ENCODE data around the gene NUDT22. TPM values are rescaled to one million over a fixed set of nuclear protein-coding genes. Genes with fewer than 3 reads are reported as not detected.

Gene NUDT22
- polyA plus RNA-seq, 2 of the 4 experiments (the other 2 are of a cell fraction) = 21.5 to 33.2 TPM

DNA sequence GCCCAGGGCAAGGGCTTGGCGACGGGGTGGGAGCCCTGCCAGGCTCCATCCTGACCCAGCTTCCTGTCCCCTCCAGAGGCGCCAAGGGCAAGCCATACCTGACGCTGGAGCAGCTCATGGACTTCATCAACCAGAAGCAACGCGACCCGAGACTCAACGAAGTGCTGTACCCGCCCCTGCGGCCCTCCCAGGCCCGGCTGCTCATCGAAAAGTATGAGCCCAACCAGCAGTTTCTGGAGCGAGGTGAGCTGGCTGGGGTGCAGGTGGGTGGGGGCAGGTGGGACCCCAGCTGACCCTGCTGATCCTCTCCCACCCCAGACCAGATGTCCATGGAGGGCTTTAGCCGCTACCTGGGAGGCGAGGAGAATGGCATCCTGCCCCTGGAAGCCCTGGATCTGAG is 30.2 kb downstream of the NUDT22 start:
- ATAC-seq = no peak
- H3K4me3 ChIP-seq = no peak overlapping the region
- H3K4me2 ChIP-seq = no peak overlapping the region
- POLR2A ChIA-PET = no interaction called here
- no peaks in the 10 kb centered on the region for H3K9me3 ChIP-seq
- CTCF ChIA-PET = interaction anchor here (1.1 to 6.4 kb wide), 6 partner anchors 10 to 193 kb away, joined by 3 to 76 read pairs (median 6); partner anchors contain the start of genes CATSPERZ, ESRRA and PPP1R14B
- H3K4me1 ChIP-seq = peaks cover 17% of the 10 kb centered on the region
- H3K27ac ChIP-seq = no peak overlapping the region
- DNase-seq (ENCODE audit: low read depth in 1 of 2, low spot score in 1 of 2) = no peak
- TF ChIP-seq PHF8 (IDR thresholded peaks at IDR 0.05; ENCODE audit: borderline replicate concordance, low read depth) = no peak
- TF ChIP-seq, protein P1, sequence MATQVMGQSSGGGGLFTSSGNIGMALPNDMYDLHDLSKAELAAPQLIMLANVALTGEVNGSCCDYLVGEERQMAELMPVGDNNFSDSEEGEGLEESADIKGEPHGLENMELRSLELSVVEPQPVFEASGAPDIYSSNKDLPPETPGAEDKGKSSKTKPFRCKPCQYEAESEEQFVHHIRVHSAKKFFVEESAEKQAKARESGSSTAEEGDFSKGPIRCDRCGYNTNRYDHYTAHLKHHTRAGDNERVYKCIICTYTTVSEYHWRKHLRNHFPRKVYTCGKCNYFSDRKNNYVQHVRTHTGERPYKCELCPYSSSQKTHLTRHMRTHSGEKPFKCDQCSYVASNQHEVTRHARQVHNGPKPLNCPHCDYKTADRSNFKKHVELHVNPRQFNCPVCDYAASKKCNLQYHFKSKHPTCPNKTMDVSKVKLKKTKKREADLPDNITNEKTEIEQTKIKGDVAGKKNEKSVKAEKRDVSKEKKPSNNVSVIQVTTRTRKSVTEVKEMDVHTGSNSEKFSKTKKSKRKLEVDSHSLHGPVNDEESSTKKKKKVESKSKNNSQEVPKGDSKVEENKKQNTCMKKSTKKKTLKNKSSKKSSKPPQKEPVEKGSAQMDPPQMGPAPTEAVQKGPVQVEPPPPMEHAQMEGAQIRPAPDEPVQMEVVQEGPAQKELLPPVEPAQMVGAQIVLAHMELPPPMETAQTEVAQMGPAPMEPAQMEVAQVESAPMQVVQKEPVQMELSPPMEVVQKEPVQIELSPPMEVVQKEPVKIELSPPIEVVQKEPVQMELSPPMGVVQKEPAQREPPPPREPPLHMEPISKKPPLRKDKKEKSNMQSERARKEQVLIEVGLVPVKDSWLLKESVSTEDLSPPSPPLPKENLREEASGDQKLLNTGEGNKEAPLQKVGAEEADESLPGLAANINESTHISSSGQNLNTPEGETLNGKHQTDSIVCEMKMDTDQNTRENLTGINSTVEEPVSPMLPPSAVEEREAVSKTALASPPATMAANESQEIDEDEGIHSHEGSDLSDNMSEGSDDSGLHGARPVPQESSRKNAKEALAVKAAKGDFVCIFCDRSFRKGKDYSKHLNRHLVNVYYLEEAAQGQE (IDR thresholded peaks at IDR 0.05) = no peak
- FAIRE-seq = no peak
- WGBS (ENCODE audit: missing lambda C conversion rate) = 96% methylated on average over 10 of the region's 15 CpGs

GRCh38 chr11:64258356-64258755 is 32.3 kb downstream of the NUDT22 start:
- Histone ChIP-seq H3K4me2 (no peak overlapping the region), H3K27ac (no peak overlapping the region), H3K4me1 (peaks cover 6% of the 10 kb centered on the region; the same call in 1 of the 3 replicates), H3K4me3 (no peak overlapping the region), H3K9me3 (no peaks in the 10 kb centered on the region)
- ChIA-PET CTCF (interaction anchor here (0.6 to 16.0 kb wide), 4 partner anchors 11 to 629 kb away, joined by 3 to 220 read pairs (median 40); partner anchors contain the start of genes CATSPERZ, ESRRA, PLCB3 and PPP1R14B), POLR2A (no interaction called here)
- FAIRE-seq (no peak), ATAC-seq (no peak), DNase-seq (ENCODE audit: low read depth in 1 of 2, low spot score in 1 of 2) (no peak)
- TF ChIP-seq SREBF2 (IDR thresholded peaks at IDR 0.05) = no peak
- TF ChIP-seq, protein P2, sequence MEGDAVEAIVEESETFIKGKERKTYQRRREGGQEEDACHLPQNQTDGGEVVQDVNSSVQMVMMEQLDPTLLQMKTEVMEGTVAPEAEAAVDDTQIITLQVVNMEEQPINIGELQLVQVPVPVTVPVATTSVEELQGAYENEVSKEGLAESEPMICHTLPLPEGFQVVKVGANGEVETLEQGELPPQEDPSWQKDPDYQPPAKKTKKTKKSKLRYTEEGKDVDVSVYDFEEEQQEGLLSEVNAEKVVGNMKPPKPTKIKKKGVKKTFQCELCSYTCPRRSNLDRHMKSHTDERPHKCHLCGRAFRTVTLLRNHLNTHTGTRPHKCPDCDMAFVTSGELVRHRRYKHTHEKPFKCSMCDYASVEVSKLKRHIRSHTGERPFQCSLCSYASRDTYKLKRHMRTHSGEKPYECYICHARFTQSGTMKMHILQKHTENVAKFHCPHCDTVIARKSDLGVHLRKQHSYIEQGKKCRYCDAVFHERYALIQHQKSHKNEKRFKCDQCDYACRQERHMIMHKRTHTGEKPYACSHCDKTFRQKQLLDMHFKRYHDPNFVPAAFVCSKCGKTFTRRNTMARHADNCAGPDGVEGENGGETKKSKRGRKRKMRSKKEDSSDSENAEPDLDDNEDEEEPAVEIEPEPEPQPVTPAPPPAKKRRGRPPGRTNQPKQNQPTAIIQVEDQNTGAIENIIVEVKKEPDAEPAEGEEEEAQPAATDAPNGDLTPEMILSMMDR (IDR thresholded peaks at IDR 0.05) = no peak
- TF ChIP-seq MAX (IDR thresholded peaks at IDR 0.05) = no peak
- no peak for TF ChIP-seq JUNB (IDR thresholded peaks at IDR 0.05)
- TF ChIP-seq KDM5A (IDR thresholded peaks at IDR 0.05) = no peak
- TF ChIP-seq BHLHE40 (IDR thresholded peaks at IDR 0.05; ENCODE audit: low read depth, low read length) = no peak
- TF ChIP-seq, protein P3, sequence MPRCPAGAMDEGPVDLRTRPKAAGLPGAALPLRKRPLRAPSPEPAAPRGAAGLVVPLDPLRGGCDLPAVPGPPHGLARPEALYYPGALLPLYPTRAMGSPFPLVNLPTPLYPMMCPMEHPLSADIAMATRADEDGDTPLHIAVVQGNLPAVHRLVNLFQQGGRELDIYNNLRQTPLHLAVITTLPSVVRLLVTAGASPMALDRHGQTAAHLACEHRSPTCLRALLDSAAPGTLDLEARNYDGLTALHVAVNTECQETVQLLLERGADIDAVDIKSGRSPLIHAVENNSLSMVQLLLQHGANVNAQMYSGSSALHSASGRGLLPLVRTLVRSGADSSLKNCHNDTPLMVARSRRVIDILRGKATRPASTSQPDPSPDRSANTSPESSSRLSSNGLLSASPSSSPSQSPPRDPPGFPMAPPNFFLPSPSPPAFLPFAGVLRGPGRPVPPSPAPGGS (IDR thresholded peaks at IDR 0.05) = no peak
- TF ChIP-seq MAFK (IDR thresholded peaks at IDR 0.05; ENCODE audit: partially characterized antibody) = no peak
- TF ChIP-seq ZFP36 (IDR thresholded peaks at IDR 0.05; ENCODE audit: borderline replicate concordance, partially characterized antibody) = no peak
- no peak for TF ChIP-seq ESRRA (IDR thresholded peaks at IDR 0.05; ENCODE audit: borderline replicate concordance, low read length)
- 90% methylated on average over 23 of the region's 24 CpGs for WGBS (ENCODE audit: missing lambda C conversion rate)

DNA sequence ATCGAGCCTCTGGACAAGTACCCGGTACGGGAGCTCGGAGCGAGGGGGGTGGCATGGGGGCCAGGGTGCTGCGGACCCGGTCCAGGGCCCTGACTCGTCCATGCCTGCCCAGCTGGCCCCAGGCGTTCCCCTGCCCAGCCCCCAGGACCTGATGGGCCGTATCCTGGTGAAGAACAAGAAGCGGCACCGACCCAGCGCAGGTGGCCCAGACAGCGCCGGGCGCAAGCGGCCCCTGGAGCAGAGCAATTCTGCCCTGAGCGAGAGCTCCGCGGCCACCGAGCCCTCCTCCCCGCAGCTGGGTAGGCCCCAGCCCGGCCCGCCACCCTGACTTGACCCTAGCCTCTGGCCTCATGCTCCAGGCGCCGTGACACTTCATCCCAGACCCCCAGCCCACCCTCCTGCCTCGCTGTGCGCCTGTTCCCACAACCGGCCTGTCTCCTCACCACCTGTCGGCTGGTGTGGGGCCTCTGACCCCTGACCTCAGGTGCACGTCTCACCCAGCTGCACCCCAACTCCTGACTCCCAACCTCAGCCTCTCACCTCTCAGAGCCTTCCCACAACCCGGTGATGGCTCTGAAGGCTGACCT is 33.0 kb downstream of the NUDT22 start:
- H3K27ac ChIP-seq = no peak overlapping the region
- no peak for FAIRE-seq
- ATAC-seq = no peak
- ChIA-PET POLR2A (no interaction called here), CTCF (interaction anchor here (1.5 to 16.0 kb wide), 3 partner anchors 11 to 44 kb away, joined by 3 to 220 read pairs (median 76); partner anchors contain the start of genes CATSPERZ, ESRRA, PLCB3 and PPP1R14B)
- no peak for DNase-seq (ENCODE audit: low read depth in 1 of 2, low spot score in 1 of 2)
- no peaks in the 10 kb centered on the region for H3K9me3 ChIP-seq
- peaks cover 4% of the 10 kb centered on the region; the same call in 1 of the 3 replicates for H3K4me1 ChIP-seq
- WGBS (ENCODE audit: missing lambda C conversion rate) = 94% methylated on average over 32 of the region's 32 CpGs
- no peak overlapping the region for H3K4me2 ChIP-seq
- no peak for TF ChIP-seq HOXA7 (CRISPR knock-in tag; IDR thresholded peaks at IDR 0.05)
- no peak for TF ChIP-seq TFCP2L1 (CRISPR knock-in tag; IDR thresholded peaks at IDR 0.05)
- no peak for TF ChIP-seq MAX (IDR thresholded peaks at IDR 0.05)
- no peak for TF ChIP-seq CBX8 (IDR thresholded peaks at IDR 0.05)
- TF ChIP-seq, protein P4, sequence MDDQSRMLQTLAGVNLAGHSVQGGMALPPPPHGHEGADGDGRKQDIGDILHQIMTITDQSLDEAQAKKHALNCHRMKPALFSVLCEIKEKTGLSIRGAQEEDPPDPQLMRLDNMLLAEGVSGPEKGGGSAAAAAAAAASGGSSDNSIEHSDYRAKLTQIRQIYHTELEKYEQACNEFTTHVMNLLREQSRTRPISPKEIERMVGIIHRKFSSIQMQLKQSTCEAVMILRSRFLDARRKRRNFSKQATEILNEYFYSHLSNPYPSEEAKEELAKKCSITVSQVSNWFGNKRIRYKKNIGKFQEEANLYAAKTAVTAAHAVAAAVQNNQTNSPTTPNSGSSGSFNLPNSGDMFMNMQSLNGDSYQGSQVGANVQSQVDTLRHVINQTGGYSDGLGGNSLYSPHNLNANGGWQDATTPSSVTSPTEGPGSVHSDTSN (IDR thresholded peaks at IDR 0.05) = no peak
- TF ChIP-seq EHF (CRISPR knock-in tag; IDR thresholded peaks at IDR 0.05) = no peak
- no peak for TF ChIP-seq EHMT2 (IDR thresholded peaks at IDR 0.05; ENCODE audit: low read depth)
- TF ChIP-seq NR3C1 (IDR thresholded peaks at IDR 0.05) = no peak
- TF ChIP-seq HEYL (CRISPR knock-in tag; IDR thresholded peaks at IDR 0.05) = no peak
- no peak for TF ChIP-seq HES2 (IDR thresholded peaks at IDR 0.05)
- TF ChIP-seq, protein P5, sequence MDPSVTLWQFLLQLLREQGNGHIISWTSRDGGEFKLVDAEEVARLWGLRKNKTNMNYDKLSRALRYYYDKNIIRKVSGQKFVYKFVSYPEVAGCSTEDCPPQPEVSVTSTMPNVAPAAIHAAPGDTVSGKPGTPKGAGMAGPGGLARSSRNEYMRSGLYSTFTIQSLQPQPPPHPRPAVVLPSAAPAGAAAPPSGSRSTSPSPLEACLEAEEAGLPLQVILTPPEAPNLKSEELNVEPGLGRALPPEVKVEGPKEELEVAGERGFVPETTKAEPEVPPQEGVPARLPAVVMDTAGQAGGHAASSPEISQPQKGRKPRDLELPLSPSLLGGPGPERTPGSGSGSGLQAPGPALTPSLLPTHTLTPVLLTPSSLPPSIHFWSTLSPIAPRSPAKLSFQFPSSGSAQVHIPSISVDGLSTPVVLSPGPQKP (IDR thresholded peaks at IDR 0.05; ENCODE audit: low read depth, low read length) = no peak
- TF ChIP-seq CHD4 (IDR thresholded peaks at IDR 0.05; ENCODE audit: borderline replicate concordance) = no peak
- H3K4me3 ChIP-seq = no peak overlapping the region
